Stimulated activated CD4-positive, alpha-beta T cell treated with anti-CD3 and anti-CD28 coated beads, Interleukin-1b, Interleukin-23, amount 100 ng/mL, for 48 hours (primary cell): ENCODE measurements around the gene UBQLN3.
A peak's percentile ranks its signal among the peaks of the same experiment; 100 is the strongest.

ENCODE experiments used
- DNase-seq: peaks from one replicate; pipeline ENCODE4 v3.0.0-alpha.2; 2020

The UBQLN3 gene

GRCh38 chr11:5504403-5504921 is 5.3 kb downstream of the UBQLN3 start:
- no peak for DNase-seq

GRCh38 chr11:5500393-5500801 is 9.4 kb downstream of the UBQLN3 start:
- no peak for DNase-seq

- no peak for DNase-seq
Observed at GRCh38 chr11:5499671-5500070, 10.1 kb downstream of the UBQLN3 start.

GRCh38 chr11:5489576-5490357 is 20.0 kb downstream of the UBQLN3 start:
- no peak for DNase-seq

GRCh38 chr11:5488798-5489399 is 20.9 kb downstream of the UBQLN3 start:
- DNase-seq = no peak

- DNase-seq = no peak
Observed at GRCh38 chr11:5488385-5488784, 21.4 kb downstream of the UBQLN3 start, which contains the start of gene OR52D1. Gene OR52D1 (plus strand): TSS chr11:5488685. CDS start chr11:5488707, 22 bp downstream.

GRCh38 chr11:5486421-5486820 is 23.3 kb downstream of the UBQLN3 start:
- peak; percentile 13 for DNase-seq

- no peak for DNase-seq
Observed at GRCh38 chr11:5486003-5486402, 23.8 kb downstream of the UBQLN3 start.

GRCh38 chr11:5476186-5476819 is 33.5 kb downstream of the UBQLN3 start:
- DNase-seq = peak; percentile 11

GRCh38 chr11:5473921-5474320 is 35.8 kb downstream of the UBQLN3 start:
- DNase-seq = no peak

GRCh38 chr11:5467527-5467926 is 42.2 kb downstream of the UBQLN3 start:
- no peak for DNase-seq

- DNase-seq = no peak
Observed at GRCh38 chr11:5460983-5461621, 48.7 kb downstream of the UBQLN3 start.
